ENCODE results near the gene STK24. TPM values are rescaled to one million over a fixed set of nuclear protein-coding genes. Genes with fewer than 3 reads are reported as not detected.

The STK24 gene
- total RNA-seq, 1 donor from 2014 or later: 53.8 TPM

- no peak for DNase-seq
These were observed 103.6 kb downstream of the STK24 start for GRCh38 chr13:98473135-98473787.

GRCh38 chr13:98471934-98472333 lies 105.0 kb downstream of the STK24 start:
- no peak for DNase-seq

GRCh38 chr13:98470920-98471319 lies 106.0 kb downstream of the STK24 start:
- DNase-seq: no peak

GRCh38 chr13:98468929-98469328 lies 108.0 kb downstream of the STK24 start:
- DNase-seq: no peak

GRCh38 chr13:98468361-98468760 lies 108.5 kb downstream of the STK24 start:
- DNase-seq: no peak

GRCh38 chr13:98467263-98467985 lies 109.5 kb downstream of the STK24 start:
- no peak for DNase-seq

- no peak for DNase-seq
These were observed 110.2 kb downstream of the STK24 start for GRCh38 chr13:98466634-98467236.

GRCh38 chr13:98462946-98463345 lies 114.0 kb downstream of the STK24 start:
- no peak for DNase-seq

GRCh38 chr13:98462241-98462882 lies 114.5 kb downstream of the STK24 start:
- no peak for DNase-seq

GRCh38 chr13:98461486-98462240 lies 115.2 kb downstream of the STK24 start:
- DNase-seq: no peak

- no peak for DNase-seq
These were observed 116.4 kb downstream of the STK24 start for GRCh38 chr13:98460516-98460915.

GRCh38 chr13:98459721-98460370 lies 117.1 kb downstream of the STK24 start:
- no peak for DNase-seq

GRCh38 chr13:98459171-98459681 lies 117.7 kb downstream of the STK24 start:
- DNase-seq: no peak

GRCh38 chr13:98458431-98458830 lies 118.5 kb downstream of the STK24 start:
- no peak for DNase-seq

- DNase-seq: no peak
These were observed 119.9 kb downstream of the STK24 start for GRCh38 chr13:98457053-98457452.

- DNase-seq: no peak
These were observed 120.5 kb downstream of the STK24 start for GRCh38 chr13:98456413-98456845.

- DNase-seq: peak; percentile 86
These were observed 122.5 kb downstream of the STK24 start for GRCh38 chr13:98454389-98454881.

GRCh38 chr13:98452851-98453843 lies 123.8 kb downstream of the STK24 start:
- peak; percentile 30 for DNase-seq

GRCh38 chr13:98451676-98452470 lies 125.0 kb downstream of the STK24 start:
- DNase-seq: peak; percentile 34
